Measurements from ENCODE around the gene ATP13A3.

The ATP13A3 gene

DNA sequence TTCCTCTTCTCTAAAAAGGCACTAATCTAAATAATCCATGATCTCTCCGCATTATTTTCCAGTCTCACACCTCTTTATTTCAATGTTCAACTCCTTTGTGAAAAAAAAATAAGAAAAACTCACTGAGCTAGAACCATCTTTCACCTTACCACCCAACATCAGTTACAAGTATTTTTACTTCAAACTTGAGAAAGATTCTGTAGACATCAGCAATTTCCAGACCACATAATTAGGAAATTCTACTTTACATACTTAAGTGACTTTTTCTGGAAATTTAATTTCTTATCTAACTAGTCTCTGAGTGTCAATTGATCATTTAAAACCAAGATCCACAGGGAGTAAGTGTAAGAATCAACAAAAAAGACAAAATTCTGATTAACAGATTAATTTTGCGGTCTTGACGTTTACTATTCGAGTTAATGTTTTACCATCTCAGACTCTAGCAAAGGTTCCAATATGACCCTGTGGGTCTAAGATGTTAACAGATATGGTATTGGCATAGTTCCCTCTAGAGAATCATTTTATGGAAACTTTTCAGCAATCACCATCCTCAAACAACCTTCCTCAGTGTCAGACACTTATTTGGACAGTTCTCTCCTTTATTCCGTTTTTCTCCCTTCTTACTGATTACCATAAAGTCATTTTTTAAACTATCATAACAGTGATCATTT lies 5.1 kb downstream of the ATP13A3 start:
- no peak for DNase-seq (ENCODE audit: extremely low spot score)
- CTCF ChIA-PET: interaction anchor here (0.6 kb wide), 1 partner anchor 23 kb away, joined by 3 read pairs; no protein-coding TSS in a partner anchor
- no peak for TF ChIP-seq ELF4 (IDR thresholded peaks at IDR 0.05)
- no peak for TF ChIP-seq CTBP1 (IDR thresholded peaks at IDR 0.05; ENCODE audit: borderline replicate concordance)
- TF ChIP-seq SUZ12 (IDR thresholded peaks at IDR 0.05): no peak
- no peak for TF ChIP-seq L3MBTL2 (conservative IDR thresholded peaks at IDR 0.05)
- no peak for TF ChIP-seq FOXM1 (IDR thresholded peaks at IDR 0.05; ENCODE audit: borderline replicate concordance)
- TF ChIP-seq ARNT (IDR thresholded peaks at IDR 0.05): no peak
- POLR2A ChIA-PET: no interaction called here

DNA sequence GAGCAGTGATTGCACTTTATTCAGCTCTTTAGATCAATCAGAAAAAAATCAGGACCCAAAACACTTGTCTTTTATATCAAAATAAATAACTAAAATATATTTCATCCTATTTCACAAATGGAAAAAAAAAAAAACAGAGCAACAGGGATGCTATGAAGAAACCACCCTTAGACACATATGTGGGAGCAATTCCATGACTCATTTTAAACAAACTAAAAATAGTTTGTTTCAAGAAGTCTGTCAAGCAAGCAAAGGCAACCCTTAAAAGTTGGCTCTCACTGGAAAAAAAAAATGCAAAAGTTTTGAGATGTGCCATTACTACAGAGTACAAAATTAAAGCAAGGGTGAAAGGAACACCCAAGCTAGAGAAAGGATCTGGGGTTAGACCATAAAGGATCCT lies 5.7 kb downstream of the ATP13A3 start:
- TF ChIP-seq NFRKB (IDR thresholded peaks at IDR 0.05) (no peak), BHLHE40 (IDR thresholded peaks at IDR 0.05; ENCODE audit: borderline replicate concordance) (no peak), LEF1 (IDR thresholded peaks at IDR 0.05; ENCODE audit: borderline replicate concordance) (no peak), FOXK2 (IDR thresholded peaks at IDR 0.05) (no peak), FOXA1 (IDR thresholded peaks at IDR 0.05) (no peak), L3MBTL2 (conservative IDR thresholded peaks at IDR 0.05) (no peak), CTBP1 (IDR thresholded peaks at IDR 0.05; ENCODE audit: borderline replicate concordance) (no peak), FOXM1 (IDR thresholded peaks at IDR 0.05; ENCODE audit: borderline replicate concordance) (no peak), SUZ12 (IDR thresholded peaks at IDR 0.05) (no peak), SP1 (IDR thresholded peaks at IDR 0.05) (no peak), TARDBP (IDR thresholded peaks at IDR 0.05) (no peak)
- TF ChIP-seq, protein P1, sequence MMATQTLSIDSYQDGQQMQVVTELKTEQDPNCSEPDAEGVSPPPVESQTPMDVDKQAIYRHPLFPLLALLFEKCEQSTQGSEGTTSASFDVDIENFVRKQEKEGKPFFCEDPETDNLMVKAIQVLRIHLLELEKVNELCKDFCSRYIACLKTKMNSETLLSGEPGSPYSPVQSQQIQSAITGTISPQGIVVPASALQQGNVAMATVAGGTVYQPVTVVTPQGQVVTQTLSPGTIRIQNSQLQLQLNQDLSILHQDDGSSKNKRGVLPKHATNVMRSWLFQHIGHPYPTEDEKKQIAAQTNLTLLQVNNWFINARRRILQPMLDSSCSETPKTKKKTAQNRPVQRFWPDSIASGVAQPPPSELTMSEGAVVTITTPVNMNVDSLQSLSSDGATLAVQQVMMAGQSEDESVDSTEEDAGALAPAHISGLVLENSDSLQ (IDR thresholded peaks at IDR 0.05): no peak
- DNase-seq (ENCODE audit: extremely low spot score): no peak
- ChIA-PET POLR2A (no interaction called here), CTCF (no interaction called here)

DNA sequence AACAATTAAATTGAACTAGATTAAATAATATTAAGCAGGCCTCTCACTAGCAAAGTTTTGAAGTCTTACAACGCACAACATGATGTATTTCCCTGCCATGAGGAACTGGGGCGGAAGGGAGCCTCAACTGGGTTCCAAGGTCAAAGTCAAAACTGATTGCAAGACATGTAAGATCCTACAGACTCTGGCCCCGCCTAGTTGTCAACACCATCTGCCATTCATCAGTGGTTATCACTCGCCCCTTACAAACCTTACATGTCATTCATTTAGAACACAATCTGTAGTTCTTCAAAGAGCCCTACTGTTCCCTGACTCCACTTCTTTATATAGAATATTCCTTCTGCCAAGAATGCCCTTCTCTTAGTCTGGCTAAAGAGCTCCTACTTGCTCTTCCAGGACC lies 10.0 kb downstream of the ATP13A3 start:
- ChIA-PET CTCF (interaction anchor here (0.6 kb wide), 1 partner anchor 19 kb away, joined by 3 read pairs; no protein-coding TSS in a partner anchor), POLR2A (interaction anchor here (1.3 kb wide), 1 partner anchor 107 kb away, joined by 5 read pairs; no protein-coding TSS in a partner anchor)
- TF ChIP-seq, protein P1 (IDR thresholded peaks at IDR 0.05): no peak
- TF ChIP-seq CTBP1 (IDR thresholded peaks at IDR 0.05; ENCODE audit: borderline replicate concordance): no peak
- no peak for DNase-seq (ENCODE audit: extremely low spot score)

DNA sequence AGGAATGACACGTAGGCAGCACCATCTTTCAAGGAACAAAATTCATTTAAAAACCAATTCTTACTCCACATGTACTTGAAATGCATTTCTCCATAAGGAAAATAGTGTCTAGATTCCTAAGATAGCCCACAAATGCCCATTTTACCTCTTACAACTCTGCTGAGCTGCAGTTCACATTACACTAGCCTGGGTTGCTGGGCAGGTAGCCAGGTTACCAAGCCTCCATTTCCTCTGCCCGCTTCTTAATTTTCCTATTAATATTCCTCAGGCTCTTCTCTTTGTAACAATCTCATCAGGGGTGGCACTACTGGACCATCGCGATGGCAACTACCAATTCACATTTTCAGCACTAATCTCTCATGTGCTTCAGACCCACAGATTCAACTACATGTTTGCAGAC lies 10.8 kb downstream of the ATP13A3 start:
- POLR2A ChIA-PET: no interaction called here
- TF ChIP-seq FOXA1 (IDR thresholded peaks at IDR 0.05): no peak
- TF ChIP-seq CTBP1 (IDR thresholded peaks at IDR 0.05; ENCODE audit: borderline replicate concordance): no peak
- no peak for TF ChIP-seq HDGF (IDR thresholded peaks at IDR 0.05; ENCODE audit: borderline replicate concordance)
- no peak for TF ChIP-seq SP1 (IDR thresholded peaks at IDR 0.05)
- TF ChIP-seq TARDBP (IDR thresholded peaks at IDR 0.05): no peak
- TF ChIP-seq FOXM1 (IDR thresholded peaks at IDR 0.05; ENCODE audit: borderline replicate concordance): no peak
- TF ChIP-seq, protein P1 (IDR thresholded peaks at IDR 0.05): no peak
- no peak for TF ChIP-seq NFRKB (IDR thresholded peaks at IDR 0.05)
- TF ChIP-seq LEF1 (IDR thresholded peaks at IDR 0.05; ENCODE audit: borderline replicate concordance): no peak
- no peak for TF ChIP-seq ZNF384 (IDR thresholded peaks at IDR 0.05)
- TF ChIP-seq ARNT (IDR thresholded peaks at IDR 0.05): no peak
- no peak for TF ChIP-seq L3MBTL2 (conservative IDR thresholded peaks at IDR 0.05)
- no peak for TF ChIP-seq SUZ12 (IDR thresholded peaks at IDR 0.05)
- no peak for TF ChIP-seq BHLHE40 (IDR thresholded peaks at IDR 0.05; ENCODE audit: borderline replicate concordance)
- TF ChIP-seq FOXK2 (IDR thresholded peaks at IDR 0.05): no peak
- TF ChIP-seq ELF4 (IDR thresholded peaks at IDR 0.05): no peak
- CTCF ChIA-PET: no interaction called here
- DNase-seq (ENCODE audit: extremely low spot score): no peak

DNA sequence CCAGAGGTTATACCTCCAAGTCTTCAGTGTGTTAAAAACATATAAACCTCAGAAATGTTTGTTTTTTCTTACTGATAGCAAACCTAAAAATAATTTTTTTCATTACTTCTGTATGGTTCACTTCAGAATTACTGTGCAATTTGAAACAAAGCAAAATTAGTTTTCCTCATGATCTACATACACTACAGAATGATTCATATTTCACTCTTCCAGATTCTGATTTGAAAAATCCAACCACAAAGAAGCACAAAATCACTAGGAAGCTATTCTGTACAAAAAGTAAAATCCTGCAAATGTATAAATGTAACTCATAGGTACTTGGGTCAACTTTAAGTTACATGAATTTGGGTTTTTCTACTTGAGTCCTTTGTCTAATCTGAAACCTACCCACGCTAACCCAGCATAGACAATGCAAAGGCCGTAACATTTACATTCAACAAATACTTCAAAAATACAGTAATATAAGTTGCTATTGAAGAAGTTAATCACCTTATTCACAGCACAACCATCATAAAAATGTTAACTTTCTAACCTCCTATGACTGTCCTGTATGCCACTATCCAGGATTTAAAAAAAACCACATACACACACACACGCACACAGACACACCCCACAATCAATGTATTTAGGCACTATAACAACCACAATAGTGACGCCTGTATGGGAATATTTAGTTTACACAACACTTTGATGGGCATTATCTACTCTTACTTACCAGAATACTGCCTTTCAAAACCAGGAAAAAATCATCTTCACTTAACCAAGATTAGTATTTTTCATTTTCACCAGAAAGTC lies 11.5 kb downstream of the ATP13A3 start:
- ChIA-PET POLR2A (interaction anchor here (1.3 kb wide), 1 partner anchor 97 kb away, joined by 3 read pairs; no protein-coding TSS in a partner anchor), CTCF (interaction anchor here (0.5 to 1.8 kb wide), 3 partner anchors 9 to 198 kb away, joined by 3 to 8 read pairs (median 3); no protein-coding TSS in a partner anchor)
- TF ChIP-seq BHLHE40 (IDR thresholded peaks at IDR 0.05; ENCODE audit: borderline replicate concordance): no peak
- no peak for DNase-seq (ENCODE audit: extremely low spot score)

DNA sequence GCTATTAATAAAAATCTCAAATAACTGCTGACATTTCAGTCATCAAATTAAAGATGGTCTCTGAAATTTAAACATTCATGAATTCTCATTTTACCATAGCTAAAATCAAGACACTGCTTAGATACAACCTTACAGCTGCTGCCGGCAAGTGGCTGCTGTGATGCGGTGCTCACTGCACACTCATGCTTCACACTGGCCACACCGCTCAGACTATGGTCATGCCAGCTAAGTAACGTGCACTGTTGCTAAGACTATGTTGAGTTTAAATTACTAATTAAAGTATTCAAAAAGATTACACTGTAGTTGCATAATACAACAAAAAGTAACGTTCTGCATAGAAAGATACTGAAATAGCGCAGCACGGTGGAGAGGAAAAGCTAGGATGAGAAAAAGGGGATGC lies 12.1 kb downstream of the ATP13A3 start:
- no peak for TF ChIP-seq ELF4 (IDR thresholded peaks at IDR 0.05)
- TF ChIP-seq TARDBP (IDR thresholded peaks at IDR 0.05): no peak
- TF ChIP-seq SP1 (IDR thresholded peaks at IDR 0.05): no peak
- TF ChIP-seq BHLHE40 (IDR thresholded peaks at IDR 0.05; ENCODE audit: borderline replicate concordance): no peak
- TF ChIP-seq CTBP1 (IDR thresholded peaks at IDR 0.05; ENCODE audit: borderline replicate concordance): no peak
- no peak for TF ChIP-seq FOXA1 (IDR thresholded peaks at IDR 0.05)
- ChIA-PET CTCF (interaction anchor here (0.5 to 1.8 kb wide), 4 partner anchors 9 to 198 kb away, joined by 3 to 8 read pairs (median 3); no protein-coding TSS in a partner anchor), POLR2A (interaction anchor here (1.3 kb wide), 1 partner anchor 97 kb away, joined by 3 read pairs; no protein-coding TSS in a partner anchor)
- DNase-seq (ENCODE audit: extremely low spot score): no peak

Data from HEK293T (cell line).